ACC112 (cell line): ENCODE data around the gene PLXND1.
A peak's percentile ranks its signal among the peaks of the same experiment; 100 is the strongest.
"Not testable (repeated sequence)": the region's sequence is repeated elsewhere in the genome, so short reads cannot be mapped to it uniquely, and the experiment has no call there.

Experiments used
- H2AFZ ChIP-seq: fragments of 200-600 bp; sonication (generic); one replicate; pipeline ENCODE4 v1.6.0; 2017; ENCODE audit warnings: antibody characterized with exemption, low read length; ENCODE audit not compliant: unreplicated experiment
- H3K27ac ChIP-seq: fragments of 200-600 bp; sonication (generic); 2 replicates; pipeline ENCODE4 v1.5.1; 2014; ENCODE audit warnings: low read depth, mild to moderate bottlenecking, antibody characterized with exemption, low read length, moderate library complexity
- H3K27me3 ChIP-seq: fragments of 200-600 bp; sonication (generic); 2 replicates; pipeline ENCODE4 v1.6.1; 2014; ENCODE audit warnings: mild to moderate bottlenecking, antibody characterized with exemption, low read length, moderate library complexity, mixed read lengths; ENCODE audit not compliant: insufficient read depth
- H3K36me3 ChIP-seq: fragments of 200-600 bp; sonication (generic); 2 replicates; pipeline ENCODE4 v1.6.1; 2016; ENCODE audit warnings: mild to moderate bottlenecking, antibody characterized with exemption, low read length, moderate library complexity, mixed read lengths; ENCODE audit not compliant: insufficient read depth
- H3K4me1 ChIP-seq: fragments of 200-600 bp; sonication (generic); one replicate; pipeline ENCODE4 v1.6.1; 2016; ENCODE audit warnings: low read length, mixed read lengths; ENCODE audit not compliant: insufficient read depth, unreplicated experiment, control insufficient read depth
- H3K4me3 ChIP-seq: fragments of 200-600 bp; sonication (generic); 2 replicates; pipeline ENCODE4 v1.5.1; 2014; ENCODE audit warnings: mild to moderate bottlenecking, low read depth, low read length
- H3K79me2 ChIP-seq: fragments of 200-600 bp; sonication (generic); one replicate; pipeline ENCODE4 v1.6.0; 2016; ENCODE audit warnings: low read length; ENCODE audit not compliant: control insufficient read depth, unreplicated experiment, insufficient read depth

The PLXND1 gene

DNA sequence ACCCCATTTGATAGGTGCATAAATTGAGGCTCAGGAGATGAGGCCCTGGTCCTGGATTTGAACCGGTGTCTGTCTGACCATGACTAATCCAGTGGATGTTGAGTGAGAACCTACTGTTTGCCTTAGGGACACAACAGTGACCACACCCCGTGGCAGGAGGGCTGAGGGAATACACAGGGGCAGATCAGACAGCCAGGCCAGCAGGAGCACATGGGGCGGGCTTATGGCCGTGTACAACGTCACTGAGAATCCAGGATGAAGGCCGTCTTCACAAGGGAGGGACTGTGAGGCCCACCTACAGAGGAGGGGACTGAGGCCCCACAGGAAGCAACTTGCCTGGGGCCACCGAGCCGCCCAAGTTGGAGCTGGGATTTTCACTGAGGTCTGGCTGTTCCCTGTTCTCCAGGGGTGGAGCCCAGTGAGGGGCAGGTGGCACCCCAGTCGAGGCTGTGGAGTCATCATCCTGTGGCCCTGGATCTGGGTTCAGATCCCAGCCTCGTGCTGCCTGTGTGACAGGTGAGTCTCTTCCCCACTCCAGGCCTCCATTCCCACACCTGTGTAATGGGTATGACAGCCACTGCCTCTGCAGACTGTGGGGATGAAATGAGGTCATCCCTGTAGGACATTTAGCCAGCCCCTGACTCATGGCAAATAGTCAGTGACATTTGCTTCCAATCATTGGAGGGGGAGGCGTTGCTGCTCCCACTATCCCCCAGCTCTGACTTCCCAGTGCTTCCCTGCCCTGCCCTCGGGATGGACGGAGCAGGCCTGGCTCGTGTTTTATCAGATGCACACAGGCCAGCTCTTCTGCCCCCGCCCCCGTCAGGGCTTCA is 6.3 kb upstream of the PLXND1 start:
- no peaks in the 10 kb centered on the region for H3K27me3 ChIP-seq
- peaks cover 46% of the 10 kb centered on the region for H3K4me1 ChIP-seq
- no peak overlapping the region for H3K4me3 ChIP-seq
- no peaks in the 10 kb centered on the region for H3K36me3 ChIP-seq
- H2AFZ ChIP-seq: no peak overlapping the region
- H3K79me2 ChIP-seq: no peaks in the 10 kb centered on the region
- H3K27ac ChIP-seq: peak overlapping the region; percentile 45

DNA sequence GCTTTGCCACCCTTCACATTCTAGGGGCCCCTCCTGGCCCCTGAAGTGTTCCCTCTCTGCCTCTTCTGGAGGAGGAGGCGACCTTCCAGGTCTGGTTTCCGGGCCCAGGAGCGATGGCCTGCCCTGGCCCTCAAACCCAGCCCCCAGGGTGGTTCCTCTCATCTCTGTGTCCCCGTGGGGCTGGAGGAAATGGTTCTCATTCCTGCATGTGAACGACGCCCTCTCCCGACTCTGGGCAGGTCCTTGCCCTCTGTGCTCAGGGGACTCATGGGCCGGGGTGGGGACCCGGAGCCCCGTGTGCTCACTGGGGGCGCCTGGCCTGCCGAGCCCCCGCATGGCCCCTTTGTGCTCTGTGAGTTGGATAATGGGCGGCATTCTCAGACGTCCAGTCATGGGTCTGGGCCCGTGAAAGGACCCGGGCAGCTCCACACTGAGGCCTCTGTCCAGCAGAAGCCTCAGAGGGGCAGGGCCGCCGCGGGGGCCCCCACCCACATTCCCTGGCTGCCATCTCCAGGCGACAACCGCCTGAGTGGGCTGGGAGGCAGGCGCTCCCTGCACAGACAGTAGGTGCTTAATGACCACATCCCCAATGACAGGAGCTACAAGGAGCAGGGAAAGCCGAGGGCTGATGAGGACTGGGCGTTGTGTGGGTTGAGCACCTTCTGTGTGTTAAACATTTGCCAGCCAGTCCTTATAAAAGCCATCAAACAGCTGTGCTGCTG is 5.5 kb upstream of the PLXND1 start:
- no peak overlapping the region for H3K4me3 ChIP-seq
- H3K4me1 ChIP-seq: peaks cover 51% of the 10 kb centered on the region
- H3K27ac ChIP-seq: peak overlapping the region; percentile 45

DNA sequence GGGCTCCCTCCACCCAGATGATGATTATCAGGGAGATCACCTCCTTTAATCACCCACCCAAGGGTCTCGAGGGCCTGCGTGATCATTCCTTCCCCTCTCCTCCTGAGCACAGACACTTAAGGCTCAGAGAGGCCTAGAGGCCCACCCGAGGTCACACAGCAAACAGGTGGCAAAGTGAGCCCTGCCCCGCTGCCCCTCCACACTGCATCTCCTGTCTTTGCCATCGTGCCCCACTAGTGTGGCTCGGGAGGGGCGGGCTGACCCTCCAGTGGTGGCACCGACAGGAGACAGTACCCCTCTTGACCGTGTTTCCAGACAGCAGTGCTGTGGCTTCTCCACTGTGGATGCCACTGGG is 4.9 kb upstream of the PLXND1 start:
- Histone ChIP-seq H3K4me3 (no peak overlapping the region), H3K27ac (peak overlapping the region; percentile 45; the same call in 1 of the 2 replicates), H3K36me3 (no peaks in the 10 kb centered on the region), H3K4me1 (peaks cover 45% of the 10 kb centered on the region), H2AFZ (no peak overlapping the region), H3K27me3 (no peaks in the 10 kb centered on the region), H3K79me2 (no peaks in the 10 kb centered on the region)

More for the DNA sequence above, 5.5 kb upstream of the PLXND1 start:
- no peaks in the 10 kb centered on the region for H3K27me3 ChIP-seq
- no peaks in the 10 kb centered on the region for H3K79me2 ChIP-seq
- no peak overlapping the region for H2AFZ ChIP-seq
- no peaks in the 10 kb centered on the region for H3K36me3 ChIP-seq

DNA sequence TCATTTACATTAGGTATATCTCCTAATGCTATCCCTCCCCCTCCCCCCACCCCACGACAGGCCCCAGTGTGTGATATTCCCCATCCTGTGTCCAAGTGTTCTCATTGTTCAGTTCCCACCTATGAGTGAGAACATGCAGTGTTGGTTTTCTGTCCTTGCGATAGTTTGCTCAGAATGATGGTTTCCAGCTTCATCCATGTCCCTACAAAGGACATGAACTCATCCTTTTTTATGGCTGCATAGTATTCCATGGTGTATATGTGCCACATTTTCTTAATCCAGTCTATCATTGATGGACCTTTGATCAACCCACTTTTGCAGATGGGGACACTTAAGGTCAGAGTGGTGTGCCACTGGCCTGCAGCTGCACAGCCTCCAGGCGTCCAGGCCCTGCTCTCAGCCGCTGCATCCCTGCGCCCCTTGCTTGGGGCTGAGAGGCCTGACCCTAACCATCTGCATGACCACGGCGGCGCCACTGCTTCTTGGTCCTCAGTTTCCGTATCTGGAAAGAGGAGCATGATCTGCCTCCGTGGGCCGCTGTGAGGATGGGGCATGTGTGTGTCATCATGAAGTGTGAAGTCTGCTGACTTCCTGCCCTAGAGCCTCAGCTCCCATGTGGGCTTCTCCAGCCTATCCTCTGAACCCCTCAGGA is 4.4 kb upstream of the PLXND1 start:
- not testable (repeated sequence) for H3K27ac ChIP-seq, H3K27me3 ChIP-seq, H3K79me2 ChIP-seq, H2AFZ ChIP-seq, H3K36me3 ChIP-seq, H3K4me3 ChIP-seq
- H3K4me1 ChIP-seq: peaks cover 40% of the 10 kb centered on the region

DNA sequence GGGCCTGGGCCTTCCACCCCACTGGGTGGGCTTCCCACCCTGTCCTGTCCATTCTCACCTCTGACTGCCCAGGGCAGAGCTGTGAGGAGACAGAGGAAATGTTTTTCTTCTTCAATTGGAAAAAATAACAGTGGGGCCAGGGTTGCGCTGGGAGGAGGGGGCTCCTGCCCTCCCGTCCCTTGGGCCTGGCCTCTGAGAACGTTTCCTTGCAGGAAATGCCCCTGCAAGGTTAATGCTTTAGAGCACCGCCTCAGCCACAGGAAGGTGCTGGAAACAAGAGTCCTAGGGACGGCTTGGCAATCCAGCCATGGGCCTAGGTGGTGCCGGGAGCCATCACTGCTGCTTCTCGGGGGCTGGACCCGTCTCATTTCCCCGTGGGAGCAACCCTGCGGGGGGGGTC is 3.8 kb upstream of the PLXND1 start:
- peak overlapping the region; percentile 37; the same call in 1 of the 2 replicates for H3K27ac ChIP-seq
- H3K4me1 ChIP-seq: peaks cover 40% of the 10 kb centered on the region
- H2AFZ ChIP-seq: no peak overlapping the region
- H3K4me3 ChIP-seq: no peak overlapping the region
- H3K79me2 ChIP-seq: peaks cover 10% of the 10 kb centered on the region
- no peaks in the 10 kb centered on the region for H3K27me3 ChIP-seq
- H3K36me3 ChIP-seq: no peaks in the 10 kb centered on the region

DNA sequence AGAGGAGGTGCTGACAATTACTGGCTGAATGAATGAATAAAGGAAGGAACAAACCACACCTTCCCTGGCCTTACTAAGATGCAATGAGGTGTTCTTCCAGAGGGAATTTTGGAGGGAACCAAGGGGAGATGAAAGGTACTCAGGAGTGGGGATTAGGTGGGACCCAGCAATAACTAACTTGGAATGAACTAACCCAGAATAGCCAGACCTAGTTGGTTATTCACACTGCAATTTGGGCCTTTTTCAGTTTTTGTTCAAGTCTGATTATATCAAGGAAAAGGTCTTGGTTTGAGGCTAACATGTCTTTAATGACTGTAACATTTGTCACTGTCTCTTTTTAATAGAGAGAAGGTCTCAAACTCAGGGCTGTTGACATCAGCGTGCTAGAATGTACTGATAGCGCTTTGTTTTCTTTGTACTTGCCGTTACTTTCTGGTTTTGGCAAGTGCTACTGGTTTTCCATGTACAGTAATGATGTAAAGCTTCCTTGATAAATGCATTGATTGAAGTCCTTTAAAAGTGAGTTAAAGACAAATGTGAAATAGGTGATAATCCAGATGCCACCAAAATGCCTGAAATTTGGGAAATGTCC is 3.2 kb upstream of the PLXND1 start:
- peaks cover 43% of the 10 kb centered on the region for H3K4me1 ChIP-seq
- no peak overlapping the region for H2AFZ ChIP-seq
- H3K27me3 ChIP-seq: no peaks in the 10 kb centered on the region
- H3K4me3 ChIP-seq: no peak overlapping the region
- peaks cover 15% of the 10 kb centered on the region for H3K79me2 ChIP-seq
- peak overlapping the region; percentile 37 for H3K27ac ChIP-seq
- no peaks in the 10 kb centered on the region for H3K36me3 ChIP-seq

DNA sequence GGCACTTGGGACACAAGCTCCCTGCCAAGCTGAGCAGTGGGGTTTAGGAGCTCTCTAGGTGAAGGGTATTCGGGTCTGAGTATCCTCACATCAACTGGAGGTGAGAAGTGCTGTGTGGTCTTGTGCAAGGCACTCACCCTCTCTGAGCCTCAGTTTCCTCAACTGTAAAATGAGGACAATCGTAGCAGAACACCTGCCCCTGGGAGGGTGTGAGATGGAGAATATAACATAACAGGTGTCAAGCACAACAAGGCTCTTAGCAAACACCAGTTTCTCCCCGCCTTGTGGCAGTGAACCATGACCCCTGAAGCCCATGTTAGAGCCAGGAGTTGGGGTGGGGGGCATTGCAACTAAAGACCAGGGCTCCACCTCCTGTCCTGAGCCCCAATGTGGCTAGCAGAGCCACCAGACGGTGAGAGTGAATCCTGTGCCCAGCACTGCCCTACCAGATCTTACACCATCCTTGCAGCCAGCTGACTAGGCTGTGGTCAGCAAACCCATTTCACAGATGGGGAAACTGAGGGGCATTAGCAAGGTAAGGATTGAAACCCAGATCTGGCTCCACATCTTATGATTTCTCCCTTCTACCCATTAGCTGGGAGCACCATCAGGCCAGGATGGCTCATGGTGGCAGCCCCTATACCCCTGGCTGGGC is 2.6 kb upstream of the PLXND1 start:
- peak overlapping the region; percentile 37; the same call in 1 of the 2 replicates for H3K27ac ChIP-seq
- no peak overlapping the region for H2AFZ ChIP-seq
- no peaks in the 10 kb centered on the region for H3K27me3 ChIP-seq
- H3K4me1 ChIP-seq: peaks cover 49% of the 10 kb centered on the region
- no peak overlapping the region for H3K4me3 ChIP-seq
- H3K79me2 ChIP-seq: peaks cover 22% of the 10 kb centered on the region
- H3K36me3 ChIP-seq: no peaks in the 10 kb centered on the region

DNA sequence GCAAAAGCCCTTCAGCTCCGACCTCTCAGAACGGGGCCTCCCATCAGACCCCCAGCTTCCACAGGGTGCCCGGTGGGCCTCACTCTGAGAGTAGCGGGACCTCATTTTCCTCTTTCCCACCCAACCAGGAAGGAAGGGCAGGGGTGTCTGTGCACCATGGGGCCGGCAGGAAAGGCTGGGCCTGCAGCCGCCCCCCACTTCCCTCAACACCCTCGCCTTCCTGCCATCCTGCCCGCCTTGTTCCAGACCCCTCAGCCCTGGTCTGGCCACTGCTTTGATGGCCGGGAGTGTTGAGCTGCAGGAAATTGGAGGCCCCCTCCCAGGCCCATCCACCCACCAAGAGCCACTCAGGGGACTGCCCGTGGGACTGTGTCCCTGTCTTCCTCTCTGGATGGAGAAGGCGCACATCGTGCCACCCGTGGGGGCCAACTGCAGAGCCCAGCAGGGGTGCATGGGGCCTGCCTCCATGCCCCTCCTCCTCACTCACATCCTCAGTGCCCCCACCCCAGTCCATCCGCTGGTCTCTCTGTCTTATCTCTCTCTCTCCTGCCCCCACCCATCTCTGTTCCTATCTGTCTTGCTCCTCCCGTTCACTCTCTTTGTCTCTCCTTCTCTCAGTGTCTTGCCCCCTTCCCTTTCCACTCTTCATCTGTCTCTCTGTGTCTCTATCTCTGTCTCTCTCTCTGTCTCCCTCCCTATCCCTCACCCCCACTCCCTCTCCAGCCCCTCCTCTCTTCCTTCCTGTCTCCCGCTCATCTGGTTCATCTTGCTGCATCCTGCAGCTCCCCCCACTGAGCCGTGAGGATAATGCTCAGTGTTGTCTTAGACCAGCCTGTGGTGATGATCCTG is 1.8 kb upstream of the PLXND1 start:
- Histone ChIP-seq H2AFZ (no peak overlapping the region), H3K27ac (no peak overlapping the region), H3K27me3 (no peaks in the 10 kb centered on the region), H3K79me2 (peaks cover 29% of the 10 kb centered on the region), H3K4me3 (no peak overlapping the region), H3K36me3 (no peaks in the 10 kb centered on the region), H3K4me1 (peaks cover 56% of the 10 kb centered on the region)

DNA sequence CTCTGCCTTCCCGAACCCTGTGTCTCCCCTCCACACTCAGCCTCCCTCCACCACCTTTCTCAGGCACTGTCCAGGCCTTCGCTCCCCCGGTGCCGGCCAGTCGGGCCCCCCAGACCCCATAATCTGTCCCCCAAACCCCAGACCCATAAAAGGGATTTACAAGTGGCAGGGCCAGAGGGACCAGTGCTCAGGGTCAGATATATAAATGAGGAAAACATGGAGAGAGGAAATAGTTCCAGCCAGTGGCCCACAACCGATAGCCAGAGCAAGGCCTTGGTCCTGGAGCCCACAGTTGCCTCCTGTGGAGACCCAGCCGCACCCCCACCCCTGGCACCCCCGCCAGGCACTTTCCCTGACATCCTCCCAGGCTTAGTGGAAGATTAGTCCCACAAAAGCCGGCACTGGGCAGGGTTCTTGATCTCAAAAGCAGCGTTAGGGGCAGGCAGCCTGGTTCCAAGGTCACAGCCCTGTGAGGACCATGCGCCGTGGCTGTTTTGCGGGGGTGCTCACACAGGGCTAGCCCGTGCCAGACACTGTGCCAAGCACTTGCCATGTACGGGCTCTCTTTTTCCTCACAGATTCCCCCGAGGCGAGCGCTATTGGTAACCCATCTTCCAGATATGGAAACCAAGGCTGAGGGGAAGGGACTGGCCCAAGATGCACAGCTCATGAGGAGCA is 1.1 kb upstream of the PLXND1 start:
- peak overlapping the region; percentile 72 for H3K4me3 ChIP-seq
- peaks cover 37% of the 10 kb centered on the region for H3K79me2 ChIP-seq
- H3K4me1 ChIP-seq: peaks cover 60% of the 10 kb centered on the region
- peak overlapping the region; percentile 68 for H3K27ac ChIP-seq
- no peaks in the 10 kb centered on the region for H3K36me3 ChIP-seq
- H2AFZ ChIP-seq: no peak overlapping the region
- H3K27me3 ChIP-seq: no peaks in the 10 kb centered on the region
